ENCODE results near the gene ATP2B3.

The ATP2B3 gene

DNA sequence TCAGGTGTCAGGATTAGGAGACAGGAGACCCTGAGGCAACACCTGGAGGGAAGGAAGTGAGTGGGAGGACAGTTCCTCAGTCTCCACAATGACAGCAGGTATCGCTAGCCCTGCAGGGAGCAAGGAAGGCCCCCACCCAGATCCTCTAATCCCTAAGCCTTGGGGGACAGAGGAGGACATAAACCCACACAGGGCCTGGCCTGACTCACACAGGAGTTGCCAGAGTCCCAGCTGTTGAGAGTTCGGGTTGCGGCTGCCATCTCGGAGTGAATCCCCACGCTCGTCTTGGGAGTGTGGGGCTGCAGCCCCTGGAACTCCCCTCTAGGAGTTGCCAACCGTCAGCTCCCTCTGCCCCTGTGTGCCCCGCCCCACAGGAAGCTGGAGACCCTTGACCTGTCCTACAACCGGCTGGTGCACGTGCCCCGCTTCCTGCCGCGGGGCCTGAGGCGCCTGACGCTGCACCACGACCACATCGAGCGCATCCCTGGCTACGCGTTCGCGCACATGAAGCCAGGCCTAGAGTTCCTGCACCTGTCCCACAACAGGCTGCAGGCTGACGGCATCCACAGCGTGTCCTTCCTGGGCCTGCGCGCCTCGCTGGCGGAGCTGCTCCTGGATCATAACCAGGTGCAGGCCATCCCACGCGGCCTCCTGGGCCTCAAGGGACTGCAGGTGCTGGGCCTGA lies 31.9 kb upstream of the ATP2B3 start:
- POLR2A ChIA-PET = no interaction called here
- CTCF ChIA-PET = no interaction called here
- DNase-seq (ENCODE audit: extremely low spot score) = no peak
- TF ChIP-seq ARNT (IDR thresholded peaks at IDR 0.05) = no peak
- no peak for TF ChIP-seq SUZ12 (IDR thresholded peaks at IDR 0.05)
- no peak for TF ChIP-seq FOXM1 (IDR thresholded peaks at IDR 0.05; ENCODE audit: borderline replicate concordance)
- TF ChIP-seq, protein P1, sequence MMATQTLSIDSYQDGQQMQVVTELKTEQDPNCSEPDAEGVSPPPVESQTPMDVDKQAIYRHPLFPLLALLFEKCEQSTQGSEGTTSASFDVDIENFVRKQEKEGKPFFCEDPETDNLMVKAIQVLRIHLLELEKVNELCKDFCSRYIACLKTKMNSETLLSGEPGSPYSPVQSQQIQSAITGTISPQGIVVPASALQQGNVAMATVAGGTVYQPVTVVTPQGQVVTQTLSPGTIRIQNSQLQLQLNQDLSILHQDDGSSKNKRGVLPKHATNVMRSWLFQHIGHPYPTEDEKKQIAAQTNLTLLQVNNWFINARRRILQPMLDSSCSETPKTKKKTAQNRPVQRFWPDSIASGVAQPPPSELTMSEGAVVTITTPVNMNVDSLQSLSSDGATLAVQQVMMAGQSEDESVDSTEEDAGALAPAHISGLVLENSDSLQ (IDR thresholded peaks at IDR 0.05) = no peak
- TF ChIP-seq NFRKB (IDR thresholded peaks at IDR 0.05) = no peak
- TF ChIP-seq ELF4 (IDR thresholded peaks at IDR 0.05) = no peak
- TF ChIP-seq SP1 (IDR thresholded peaks at IDR 0.05) = no peak
- no peak for TF ChIP-seq LEF1 (IDR thresholded peaks at IDR 0.05; ENCODE audit: borderline replicate concordance)
- TF ChIP-seq L3MBTL2 (conservative IDR thresholded peaks at IDR 0.05) = no peak

DNA sequence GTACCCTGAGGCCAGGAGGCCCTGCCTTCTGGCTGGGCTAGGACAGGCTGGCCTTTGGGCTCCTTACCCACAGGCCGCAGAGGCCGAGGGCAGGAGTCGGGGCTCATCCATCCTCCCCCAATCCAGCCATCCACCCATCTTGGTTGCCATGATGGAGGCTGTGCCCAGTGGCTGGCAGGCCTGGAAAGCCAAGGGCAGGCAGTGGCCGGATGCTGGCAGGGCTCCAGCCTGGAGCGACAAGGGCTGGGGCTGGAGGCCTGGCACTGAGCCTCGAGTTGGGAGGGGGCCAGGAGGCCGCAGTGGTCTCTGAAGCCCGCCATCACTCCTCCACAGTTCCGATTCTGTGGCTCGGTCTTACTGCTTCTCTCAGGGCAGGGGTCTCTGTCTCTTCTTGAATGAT lies 31.3 kb upstream of the ATP2B3 start:
- no peak for TF ChIP-seq FOXM1 (IDR thresholded peaks at IDR 0.05; ENCODE audit: borderline replicate concordance)
- POLR2A ChIA-PET = no interaction called here
- CTCF ChIA-PET = no interaction called here
- DNase-seq (ENCODE audit: extremely low spot score) = no peak

DNA sequence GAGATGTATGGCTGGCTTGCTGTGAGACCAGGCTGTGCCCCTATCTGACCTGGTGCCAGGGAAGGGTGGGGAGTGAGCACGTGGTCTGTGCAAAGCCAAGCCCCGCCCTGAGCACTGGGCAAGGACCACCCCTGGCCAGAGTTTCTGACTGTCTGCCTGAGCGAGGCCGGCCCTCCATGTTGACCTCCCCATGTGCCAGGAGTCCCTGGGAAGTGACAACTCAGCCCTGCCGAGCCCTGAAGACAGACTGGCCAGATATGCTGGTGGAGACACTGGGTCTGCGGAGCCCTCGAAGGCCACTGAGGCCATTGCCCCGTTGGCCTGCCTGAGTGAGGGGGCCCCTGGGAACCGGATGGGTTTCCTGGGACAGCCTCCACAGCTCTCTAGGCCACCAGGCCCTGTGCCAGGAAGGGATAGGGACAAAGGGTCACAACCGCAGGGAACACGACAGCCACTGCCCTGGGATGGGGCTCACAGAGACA lies 29.8 kb upstream of the ATP2B3 start:
- TF ChIP-seq SUZ12 (IDR thresholded peaks at IDR 0.05) = no peak
- TF ChIP-seq FOXA1 (IDR thresholded peaks at IDR 0.05) = no peak
- no peak for TF ChIP-seq ARNT (IDR thresholded peaks at IDR 0.05)
- TF ChIP-seq LEF1 (IDR thresholded peaks at IDR 0.05; ENCODE audit: borderline replicate concordance) = no peak
- TF ChIP-seq CTBP1 (IDR thresholded peaks at IDR 0.05; ENCODE audit: borderline replicate concordance) = no peak
- no peak for TF ChIP-seq L3MBTL2 (conservative IDR thresholded peaks at IDR 0.05)
- no peak for TF ChIP-seq BHLHE40 (IDR thresholded peaks at IDR 0.05; ENCODE audit: borderline replicate concordance)
- TF ChIP-seq HDGF (IDR thresholded peaks at IDR 0.05; ENCODE audit: borderline replicate concordance) = no peak
- TF ChIP-seq TARDBP (IDR thresholded peaks at IDR 0.05) = no peak
- TF ChIP-seq NFRKB (IDR thresholded peaks at IDR 0.05) = no peak
- TF ChIP-seq ELF4 (IDR thresholded peaks at IDR 0.05) = no peak
- TF ChIP-seq ZNF384 (IDR thresholded peaks at IDR 0.05) = no peak
- TF ChIP-seq, protein P1 (IDR thresholded peaks at IDR 0.05) = no peak
- no peak for TF ChIP-seq FOXM1 (IDR thresholded peaks at IDR 0.05; ENCODE audit: borderline replicate concordance)
- no peak for TF ChIP-seq SP1 (IDR thresholded peaks at IDR 0.05)
- no peak for TF ChIP-seq FOXK2 (IDR thresholded peaks at IDR 0.05)
- ChIA-PET POLR2A (no interaction called here), CTCF (no interaction called here)
- no peak for DNase-seq (ENCODE audit: extremely low spot score)

DNA sequence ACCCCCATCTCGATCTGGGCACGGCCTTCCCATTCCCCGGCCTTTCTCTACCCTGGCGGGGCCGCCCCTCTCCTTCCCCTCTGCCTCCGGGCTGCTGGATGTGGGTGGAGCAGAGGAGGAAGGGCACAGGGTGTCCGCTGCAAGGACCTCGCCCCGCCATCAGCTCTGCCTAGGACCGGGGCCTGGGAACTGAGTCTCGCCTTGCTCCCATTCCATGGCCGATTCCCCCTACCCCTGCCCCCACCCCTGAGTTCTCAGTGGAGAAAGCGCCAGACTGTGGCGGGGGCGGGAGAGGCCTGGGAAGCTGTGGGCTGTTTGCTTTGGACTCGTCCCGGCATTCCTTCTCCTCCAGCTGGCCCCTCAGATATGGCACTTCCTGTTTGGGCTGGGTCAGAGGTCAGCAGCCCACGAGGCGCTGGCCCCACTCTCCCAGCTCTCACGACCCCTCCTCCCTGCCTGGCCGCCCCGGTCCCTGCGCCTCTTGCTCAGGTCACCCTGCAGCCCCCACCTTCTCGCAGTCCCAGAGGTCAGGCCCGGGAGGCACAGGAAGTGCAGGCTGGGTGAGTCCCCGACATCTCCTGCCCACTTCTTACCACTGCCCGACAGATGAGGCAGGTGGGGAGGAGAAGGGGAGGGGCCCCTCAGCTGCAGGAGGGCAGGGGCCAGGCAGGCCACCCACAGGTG lies 29.1 kb upstream of the ATP2B3 start:
- ChIA-PET POLR2A (no interaction called here), CTCF (no interaction called here)
- no peak for DNase-seq (ENCODE audit: extremely low spot score)
- no peak for TF ChIP-seq ELF4 (IDR thresholded peaks at IDR 0.05)
- no peak for TF ChIP-seq SUZ12 (IDR thresholded peaks at IDR 0.05)
- no peak for TF ChIP-seq SP1 (IDR thresholded peaks at IDR 0.05)
- no peak for TF ChIP-seq LEF1 (IDR thresholded peaks at IDR 0.05; ENCODE audit: borderline replicate concordance)
- no peak for TF ChIP-seq FOXA1 (IDR thresholded peaks at IDR 0.05)
- TF ChIP-seq HDGF (IDR thresholded peaks at IDR 0.05; ENCODE audit: borderline replicate concordance) = no peak

DNA sequence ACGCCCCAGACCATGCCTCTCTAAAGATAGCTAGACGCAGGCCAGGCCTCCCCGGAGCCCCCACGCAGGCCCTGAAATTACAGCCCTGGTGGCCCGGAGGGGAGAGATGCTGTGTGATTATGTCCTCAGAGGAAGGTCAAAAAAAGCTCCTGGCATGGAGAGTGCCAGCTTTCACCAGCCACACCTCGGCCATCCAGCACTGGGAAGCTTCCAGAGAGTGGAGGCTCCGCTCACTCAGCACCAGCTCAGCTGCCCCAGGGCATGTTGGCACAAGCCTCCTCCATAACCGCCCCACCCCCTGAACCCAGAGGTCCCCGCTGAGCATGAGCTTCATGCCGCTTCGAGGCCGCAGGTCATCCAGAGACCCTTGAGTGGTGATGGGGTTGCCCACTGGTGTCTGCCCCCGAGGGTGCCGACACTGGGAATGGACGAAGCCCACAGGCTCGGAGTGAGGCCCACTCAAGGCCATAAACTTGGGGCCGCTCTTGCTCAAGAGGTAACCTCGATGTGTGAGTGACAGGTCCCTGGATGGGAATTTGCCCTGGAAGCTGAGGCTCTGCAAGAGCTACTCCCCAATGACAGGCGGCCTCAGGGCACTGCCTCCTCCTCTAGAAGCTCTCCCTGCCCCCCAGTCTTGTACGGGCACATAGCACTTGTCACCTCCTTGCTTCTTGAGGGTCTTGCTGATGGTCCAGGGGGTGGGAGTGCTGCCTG lies 27.1 kb upstream of the ATP2B3 start:
- TF ChIP-seq ELF4 (IDR thresholded peaks at IDR 0.05) (no peak), LEF1 (IDR thresholded peaks at IDR 0.05; ENCODE audit: borderline replicate concordance) (no peak), TARDBP (IDR thresholded peaks at IDR 0.05) (no peak), ARNT (IDR thresholded peaks at IDR 0.05) (no peak), SP1 (IDR thresholded peaks at IDR 0.05) (no peak), FOXA1 (IDR thresholded peaks at IDR 0.05) (no peak), SUZ12 (IDR thresholded peaks at IDR 0.05) (no peak), FOXK2 (IDR thresholded peaks at IDR 0.05) (no peak), HDGF (IDR thresholded peaks at IDR 0.05; ENCODE audit: borderline replicate concordance) (no peak)
- TF ChIP-seq, protein P1 (IDR thresholded peaks at IDR 0.05) = no peak
- ChIA-PET POLR2A (no interaction called here), CTCF (interaction anchor here (0.7 to 1.7 kb wide), 4 partner anchors 8 to 179 kb away, joined by 3 to 6 read pairs (median 4); partner anchors contain the start of gene HAUS7)
- DNase-seq (ENCODE audit: extremely low spot score) = no peak

DNA sequence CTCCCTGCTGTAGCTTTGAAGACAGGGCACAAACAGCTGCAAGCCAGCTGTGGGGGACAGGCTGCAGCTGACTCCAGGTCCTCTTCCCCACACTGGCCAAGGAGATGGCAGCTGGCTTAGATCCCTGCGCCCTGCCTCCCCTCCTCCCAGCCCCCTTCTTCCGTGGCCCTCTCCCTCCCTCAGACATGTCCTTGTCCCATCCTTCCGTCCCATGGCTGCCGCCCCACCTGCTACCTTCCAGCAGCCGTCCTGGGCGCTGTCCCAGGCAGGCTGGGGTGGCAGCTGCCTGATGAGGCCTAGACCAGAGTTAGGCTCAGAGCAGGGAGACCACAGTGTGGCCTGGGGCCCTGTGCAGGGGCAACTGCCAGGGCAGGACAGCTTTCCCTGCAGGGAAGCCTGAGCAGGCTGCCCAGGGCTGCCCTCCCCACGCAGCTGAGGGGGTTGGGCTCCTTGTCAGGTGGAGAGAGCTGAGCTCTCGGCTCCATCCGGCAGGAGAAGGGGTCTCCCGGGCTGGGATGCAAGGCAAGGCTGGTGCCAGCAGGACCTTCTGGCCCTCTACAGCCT lies 26.0 kb upstream of the ATP2B3 start:
- POLR2A ChIA-PET = no interaction called here
- CTCF ChIA-PET = interaction anchor here (0.7 to 1.7 kb wide), 2 partner anchors 21 to 53 kb away, joined by 3 to 5 read pairs; partner anchors contain the start of gene HAUS7
- DNase-seq (ENCODE audit: extremely low spot score) = no peak
- TF ChIP-seq, protein P1 (IDR thresholded peaks at IDR 0.05) = no peak
- TF ChIP-seq NFRKB (IDR thresholded peaks at IDR 0.05) = no peak
